K562 (cell line): ENCODE results near the gene TEAD4. TPM values are rescaled to one million over a fixed set of nuclear protein-coding genes. Genes with fewer than 3 reads are reported as not detected.
A peak's percentile ranks its signal among the peaks of the same experiment; 100 is the strongest.

ENCODE experiments used
- ATAC-seq: fragments of 200-7000 bp; cut with Tn5 transposase; 3 replicates; pipeline ENCODE4 v1.9.1; 2020; ENCODE audit warnings: moderate library complexity
- BruUV-seq: library from RNA; stranded (reverse); fragments of 400-500 nt; replicated peaks from 2 replicates; lab custom pipeline; 2021; lab: Mats Ljungman, UMichigan
- CTCF ChIA-PET: fragments of 300-600 bp; formaldehyde crosslinking; extraction: SDS; loops from one replicate; lab custom pipeline; 2021; ENCODE audit warnings: low intra/inter-chr PET ratio; lab: Yijun Ruan, JAX
- POLR2A ChIA-PET: fragments of 300-600, 350-650 bp; sonication (Branson Sonifier 250); formaldehyde crosslinking; extraction: SDS; loops from one replicate; lab custom pipeline; 2021; ENCODE audit warnings: antibody characterized with exemption, inconsistent platforms; lab: Yijun Ruan, JAX
- DNase-seq, 4 experiments: peaks; one replicate each; pipeline versions ENCODE4 v3.0.0 to v3.0.0-alpha.2; 2011 to 2018; ENCODE audit warnings: low spot score in 3 of 4, mixed read lengths in 3 of 4; ENCODE audit errors: extremely low read depth in 1 of 4
- FAIRE-seq: peaks from 2 replicates; lab custom pipeline; 2011; peaks lifted over from hg19 to GRCh38; lab: Jason Lieb, UNC
- H2AFZ ChIP-seq: 2 replicates; pipeline ENCODE4 v1.6.0; 2011; ENCODE audit warnings: low read depth, low read length, control low read depth, inconsistent platforms
- H3K27ac ChIP-seq: fragments of 200-600 bp; 3 replicates; pipeline ENCODE4 v1.8.0; 2011; ENCODE audit warnings: low read depth, mild to moderate bottlenecking, control low read depth, inconsistent platforms, low read length, moderate library complexity, mixed read lengths; ENCODE audit errors: extremely low read depth
- H3K27me3 ChIP-seq, 2 experiments: fragments of 300-600 bp in 1 of 2; 2 replicates in 1 of 2; 3 replicates in 1 of 2; pipeline versions ENCODE4 v1.6.0 to v1.8.0; 2011; ENCODE audit warnings: inconsistent platforms in 2 of 2, low read length in 2 of 2, mild to moderate bottlenecking in 1 of 2, mixed read lengths in 1 of 2, moderate library complexity in 1 of 2; ENCODE audit not compliant: control insufficient read depth in 2 of 2, insufficient read depth in 2 of 2
- H3K36me3 ChIP-seq: fragments of 300-600 bp; 3 replicates; pipeline ENCODE4 v1.8.0; 2011; ENCODE audit warnings: mild to moderate bottlenecking, low read length, inconsistent platforms; ENCODE audit not compliant: control insufficient read depth, insufficient read depth
- H3K4me1 ChIP-seq, 2 experiments: fragments of 200-600 bp in 1 of 2; replicated peaks in 1 of 2; 2 replicates in 1 of 2; 3 replicates in 1 of 2; pipeline versions ENCODE4 v1.5.1 to v1.8.0; 2011; ENCODE audit warnings: inconsistent platforms in 2 of 2, low read length in 2 of 2, mild to moderate bottlenecking in 1 of 2, mixed read lengths in 1 of 2, moderate library complexity in 1 of 2; ENCODE audit not compliant: control insufficient read depth in 2 of 2, insufficient read depth in 2 of 2
- H3K4me2 ChIP-seq: 2 replicates; pipeline ENCODE4 v1.6.1; 2011; ENCODE audit warnings: low read length, control low read depth, inconsistent platforms, mixed read lengths; ENCODE audit not compliant: insufficient read depth
- H3K4me3 ChIP-seq: fragments of 200-600 bp; sonication (generic), shearing (Covaris generic); 2 replicates; pipeline ENCODE4 v1.5.1; 2016; ENCODE audit warnings: control low read depth, inconsistent platforms
- H3K79me2 ChIP-seq: fragments of 200-600 bp; 3 replicates; pipeline ENCODE4 v1.8.0; 2011; ENCODE audit warnings: low read length, inconsistent platforms; ENCODE audit not compliant: control insufficient read depth, insufficient read depth
- H3K9ac ChIP-seq, 2 experiments: 2 replicates each; pipeline versions ENCODE4 v1.6.0 to v1.6.1; 2011; ENCODE audit warnings: low read depth in 2 of 2, low read length in 2 of 2, control low read depth in 1 of 2, inconsistent platforms in 1 of 2, mild to moderate bottlenecking in 1 of 2, mixed read lengths in 1 of 2; ENCODE audit not compliant: insufficient read depth in 1 of 2
- H3K9me1 ChIP-seq: one replicate; pipeline ENCODE4 v1.6.0; 2011; ENCODE audit warnings: inconsistent platforms, mild to moderate bottlenecking, low read length, moderate library complexity; ENCODE audit not compliant: control insufficient read depth, insufficient read depth
- H3K9me3 ChIP-seq: replicated peaks from 2 replicates; pipeline ENCODE4 v1.5.1; 2011; ENCODE audit warnings: low read depth, low read length, inconsistent platforms; ENCODE audit not compliant: control insufficient read depth, insufficient read depth
- H4K20me1 ChIP-seq: replicated peaks from 2 replicates; pipeline ENCODE4 v1.6.1; 2011; ENCODE audit warnings: low read length, inconsistent platforms, mixed read lengths; ENCODE audit not compliant: control insufficient read depth, insufficient read depth
- CTBP1 ChIP-seq: fragments of 450-650 bp; IDR thresholded peaks from 2 replicates; pipeline ENCODE4 v1.6.1; 2016; ENCODE audit warnings: borderline replicate concordance
- FOXP1 ChIP-seq: sonication (generic); formaldehyde crosslinking; IDR thresholded peaks from 2 replicates; pipeline ENCODE4 v1.8.0; 2022; ENCODE audit warnings: mild to moderate bottlenecking, missing genetic modification reagents
- MLLT1 ChIP-seq, 2 experiments: fragments of 450-650 bp; IDR thresholded peaks; 2 replicates each; pipeline ENCODE4 v1.6.1; 2016
- POLR2B ChIP-seq: fragments of 450-650 bp; IDR thresholded peaks from 2 replicates; pipeline ENCODE4 v1.6.1; 2018; ENCODE audit warnings: low read depth; ENCODE audit not compliant: partially characterized antibody
- PYGO2 ChIP-seq: fragments of 450-650 bp; IDR thresholded peaks from 2 replicates; pipeline ENCODE4 v1.6.1; 2016; ENCODE audit warnings: mild to moderate bottlenecking, missing genetic modification characterization, moderate library complexity, missing compliant biosample characterization
- RAD21 ChIP-seq, 2 experiments: fragments of 250-450 bp in 1 of 2; fragments of 450-650 bp in 1 of 2; sonication (Bioruptor Pico) in 1 of 2; formaldehyde crosslinking in 1 of 2; IDR thresholded peaks in 1 of 2; conservative IDR thresholded peaks in 1 of 2; 2 replicates each; pipeline versions ENCODE4 v1.4.0 to v1.8.0; 2020 to 2022; ENCODE audit warnings: mild to moderate bottlenecking in 2 of 2, moderate library complexity in 1 of 2
- ZBED1 ChIP-seq: IDR thresholded peaks from 2 replicates; pipeline ENCODE4 v1.6.1; 2014
- ZBTB17 ChIP-seq: fragments of 450-650 bp; formaldehyde crosslinking; IDR thresholded peaks from 2 replicates; pipeline ENCODE4 v1.4.0; 2020; ENCODE audit warnings: mild to moderate bottlenecking
- ZHX1 ChIP-seq: fragments of 150-350 bp; conservative IDR thresholded peaks from 2 replicates; pipeline ENCODE4 v1.6.1; 2014; ENCODE audit warnings: low read length
- WGBS: fragments of 100-300 bp; shearing (Covaris generic); methylation state at CpG from one replicate; pipeline ENCODE4 v1.1.6; 2016; ENCODE audit warnings: low coverage, mixed read lengths; ENCODE audit not compliant: insufficient coverage; ENCODE audit errors: missing lambda C conversion rate; 5-methylcytosine and 5-hydroxymethylcytosine counted together
- in situ Hi-C: fragments of 300-500 bp; cut with MboI; formaldehyde crosslinking; loops from 4 replicates; pipeline ENCODE4 v1.15.0; 2018; ENCODE audit warnings: inconsistent platforms, mixed read lengths
- intact Hi-C: fragments of 100-400 bp; cut with micrococcal nuclease; formaldehyde crosslinking; loops from 2 replicates; pipeline ENCODE4 v1.14.2; 2022
- polyA plus RNA-seq, 8 experiments: library from polyadenylated mRNA; depleted of rRNA in 4 of 8; stranded (reverse) in 5 of 8; unstranded in 3 of 8; fragments of >200 nt; fragmentation: Nextera tagmentation in 2 of 8; fragmentation: Illumina TruSeq in 1 of 8; extraction: Ambion mirVana in 2 of 8; extraction: Trizol in 1 of 8; gene quantifications; 2 replicates each; pipeline versions ENCODE4 v1.2.1 to v1.2.3, GENCODE V29; 2011 to 2014; ENCODE audit warnings: inconsistent platforms in 1 of 8, missing spikeins in 1 of 8
- total RNA-seq, 7 experiments: library from RNA; depleted of rRNA in 6 of 7; stranded (reverse); fragments of >200 nt in 6 of 7; fragmentation: Illumina TruSeq in 2 of 7; extraction: Trizol in 2 of 7; gene quantifications; 2 replicates each; pipeline versions ENCODE4 v1.2.1 to v1.2.3, GENCODE V29; 2011 to 2021; ENCODE audit warnings: low replicate concordance in 1 of 7

TEAD4 gene
- total and polyA plus RNA-seq, 9 of the 15 experiments (the other 6 are each of a cell fraction or from before 2014, with no cell fraction given): 0.82 to 40.0 (median 17.0) TPM

- TF ChIP-seq RAD21 (CRISPR knock-in tag; conservative IDR thresholded peaks at IDR 0.05 in 1 of 2, IDR thresholded peaks at IDR 0.05 in 1 of 2) (no peak), PYGO2 (tag) (no peak), ZHX1 (no peak)
These were observed 122.7 kb downstream of the TEAD4 start (continued) for GRCh38 chr12:3081886-3082285.

- H4K20me1 ChIP-seq: no peaks in the 10 kb centered on the region
- BruUV-seq: no TSS peak
- peaks cover 0 to 2% of the 10 kb centered on the region in 2 experiments; a peak in 2 of 5 replicates for H3K4me1 ChIP-seq
- CTCF ChIA-PET: no interaction called here
- POLR2A ChIA-PET: no interaction called here
- no peak overlapping the region for H2AFZ ChIP-seq
- 6% methylated on average over 6 of the region's 6 CpGs for WGBS
- H3K36me3 ChIP-seq: no peaks in the 10 kb centered on the region
- no peak overlapping the region for H3K4me3 ChIP-seq
- intact Hi-C loops: no loop called here
- in situ Hi-C loops: no loop called here
- DNase-seq (no peak), FAIRE-seq (no peak), ATAC-seq (no peak)
- no peak overlapping the region for H3K4me2 ChIP-seq
- no peaks in the 10 kb centered on the region for H3K9me3 ChIP-seq
- no peaks in the 10 kb centered on the region for H3K9me1 ChIP-seq
- TF ChIP-seq POLR2B (no peak), FOXP1 (CRISPR knock-in tag) (no peak), CTBP1 (no peak), ZBED1 (no peak), ZBTB17 (CRISPR knock-in tag) (peak; percentile 86), MLLT1 (IDR thresholded peaks at IDR 0.05) (peak in 1 of 2 experiments; percentile 90; a peak in 2 of 4 replicates)
- H3K27ac ChIP-seq: no peak overlapping the region
- H3K27me3 ChIP-seq: peaks cover 4 to 25% of the 10 kb centered on the region in 2 experiments; a peak in 3 of 5 replicates
- no peaks in the 10 kb centered on the region for H3K79me2 ChIP-seq
- H3K9ac ChIP-seq: no peak overlapping the region
These were observed 124.2 kb downstream of the TEAD4 start for GRCh38 chr12:3083241-3083920.
